K562 (cell line): Measurements from ENCODE around the gene ANKS3.

ENCODE experiments used
- ARHGAP35 ChIP-seq: fragments of 450-650 bp; IDR thresholded peaks from 2 replicates; pipeline ENCODE4 v1.6.1; 2018; ENCODE audit not compliant: partially characterized antibody
- CHD4 ChIP-seq: fragments of 200-600 bp; sonication (generic); IDR thresholded peaks from 3 replicates; pipeline ENCODE4 v1.6.1; 2012; ENCODE audit warnings: low read depth, mild to moderate bottlenecking, mixed read lengths, low read length, inconsistent platforms; ENCODE audit not compliant: insufficient read depth, insufficient replicate concordance, poor library complexity, severe bottlenecking
- CTCF ChIP-seq, 3 experiments: IDR thresholded peaks in 2 of 3; conservative IDR thresholded peaks in 1 of 3; 2 replicates each; pipeline ENCODE4 v1.5.1; 2011 to 2012; ENCODE audit warnings: low read length in 3 of 3, mild to moderate bottlenecking in 3 of 3, control low read depth in 2 of 3, improper control_type of control experiment in 1 of 3, inconsistent platforms in 1 of 3, low read depth in 1 of 3, mixed read lengths in 1 of 3, moderate library complexity in 1 of 3; ENCODE audit not compliant: insufficient read depth in 2 of 3
- FOXM1 ChIP-seq, 2 experiments: fragments of 450-650 bp in 1 of 2; sonication (generic) in 1 of 2; formaldehyde crosslinking in 1 of 2; IDR thresholded peaks; 2 replicates each; pipeline versions ENCODE4 v1.6.1 to v1.9.0; 2017 to 2022; ENCODE audit warnings: low read depth in 2 of 2, mild to moderate bottlenecking in 2 of 2, missing genetic modification reagents in 1 of 2, moderate library complexity in 1 of 2
- FOXO4 ChIP-seq: fragments of 450-650 bp; formaldehyde crosslinking; IDR thresholded peaks from 2 replicates; pipeline ENCODE4 v1.4.0; 2020; ENCODE audit warnings: mild to moderate bottlenecking, moderate library complexity
- GABPA ChIP-seq: fragments of 200-800 bp; sonication (Bioruptor generic); conservative IDR thresholded peaks from 2 replicates; pipeline ENCODE4 v1.6.1; 2016; ENCODE audit warnings: low read depth, missing genetic modification characterization, missing compliant biosample characterization
- HEY1 ChIP-seq: fragments of 250-450 bp; sonication (Bioruptor Pico); IDR thresholded peaks from 2 replicates; pipeline ENCODE4 v1.5.0; 2020; ENCODE audit warnings: mild to moderate bottlenecking, moderate library complexity, borderline replicate concordance
- ZBTB33 ChIP-seq: sonication (generic); formaldehyde crosslinking; IDR thresholded peaks from 2 replicates; pipeline ENCODE4 v1.8.1; 2023; ENCODE audit warnings: mild to moderate bottlenecking, missing genetic modification reagents
- ZNF133 ChIP-seq: fragments of 250-450 bp; sonication (Bioruptor Pico); IDR thresholded peaks from 2 replicates; pipeline ENCODE4 v1.4.0; 2020; ENCODE audit warnings: mild to moderate bottlenecking
- ZNF592 ChIP-seq: fragments of 450-650 bp; IDR thresholded peaks from 2 replicates; pipeline ENCODE4 v1.6.1; 2017; ENCODE audit warnings: antibody characterized with exemption, mild to moderate bottlenecking
- TF ChIP-seq, protein P1 (sequence below): sonication (generic); formaldehyde crosslinking; IDR thresholded peaks from 2 replicates; pipeline ENCODE4 v1.9.0; 2022; ENCODE audit warnings: mild to moderate bottlenecking, missing genetic modification reagents

DNA sequence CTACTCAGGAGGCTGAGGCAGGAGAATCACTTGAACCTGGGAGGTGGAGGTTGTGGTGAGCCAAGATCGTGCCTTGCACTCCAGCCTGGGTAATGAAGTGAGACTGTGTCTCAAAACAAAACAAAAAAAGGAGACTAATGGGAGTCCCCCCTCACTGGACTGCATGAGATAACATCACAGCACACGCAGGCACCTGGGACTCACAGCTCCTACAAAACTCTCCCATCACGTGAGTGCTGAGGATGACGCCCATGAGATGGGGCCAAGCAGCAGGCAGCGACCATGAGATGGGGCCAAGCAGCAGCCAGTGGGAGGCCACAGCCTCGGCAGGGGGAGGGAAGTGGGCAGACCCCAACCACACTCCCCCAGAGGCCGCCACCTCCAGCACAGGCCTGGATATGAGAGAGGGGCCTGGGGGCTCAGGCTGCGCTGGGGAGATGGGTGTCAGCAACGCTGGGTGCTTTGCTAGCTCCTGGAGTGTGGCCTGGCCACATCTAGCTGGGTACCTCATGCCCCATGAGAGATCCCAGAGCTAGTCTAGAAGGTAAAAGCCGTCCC lies 15.7 kb upstream of the ANKS3 start:
- TF ChIP-seq CHD4 (no peak), ARHGAP35 (no peak), ZNF592 (no peak), CTCF (IDR thresholded peaks at IDR 0.05 in 2 of 3, conservative IDR thresholded peaks at IDR 0.05 in 1 of 3; ENCODE audit: insufficient read depth in 2 of 3, low read depth in 1 of 3, low read length in 3 of 3) (no peak), GABPA (tag) (no peak), HEY1 (CRISPR knock-in tag) (no peak), FOXM1 (IDR thresholded peaks at IDR 0.05; ENCODE audit: low read depth) (no peak), FOXM1 (CRISPR knock-in tag; IDR thresholded peaks at IDR 0.05; ENCODE audit: low read depth) (no peak), FOXO4 (CRISPR knock-in tag) (no peak), ZNF133 (CRISPR knock-in tag) (no peak), ZBTB33 (no peak)
- TF ChIP-seq, protein P1, sequence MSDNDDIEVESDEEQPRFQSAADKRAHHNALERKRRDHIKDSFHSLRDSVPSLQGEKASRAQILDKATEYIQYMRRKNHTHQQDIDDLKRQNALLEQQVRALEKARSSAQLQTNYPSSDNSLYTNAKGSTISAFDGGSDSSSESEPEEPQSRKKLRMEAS = no peak
